HG03342 (cell line): Measurements from ENCODE around the gene TRMT44.

ENCODE experiments used
- ATAC-seq: cut with Tn5 transposase; IDR thresholded peaks from one replicate; pipeline ENCODE4 v1.9.1; 2021; ENCODE audit warnings: mild to moderate bottlenecking, moderate library complexity; ENCODE audit not compliant: unreplicated experiment

Gene TRMT44

DNA sequence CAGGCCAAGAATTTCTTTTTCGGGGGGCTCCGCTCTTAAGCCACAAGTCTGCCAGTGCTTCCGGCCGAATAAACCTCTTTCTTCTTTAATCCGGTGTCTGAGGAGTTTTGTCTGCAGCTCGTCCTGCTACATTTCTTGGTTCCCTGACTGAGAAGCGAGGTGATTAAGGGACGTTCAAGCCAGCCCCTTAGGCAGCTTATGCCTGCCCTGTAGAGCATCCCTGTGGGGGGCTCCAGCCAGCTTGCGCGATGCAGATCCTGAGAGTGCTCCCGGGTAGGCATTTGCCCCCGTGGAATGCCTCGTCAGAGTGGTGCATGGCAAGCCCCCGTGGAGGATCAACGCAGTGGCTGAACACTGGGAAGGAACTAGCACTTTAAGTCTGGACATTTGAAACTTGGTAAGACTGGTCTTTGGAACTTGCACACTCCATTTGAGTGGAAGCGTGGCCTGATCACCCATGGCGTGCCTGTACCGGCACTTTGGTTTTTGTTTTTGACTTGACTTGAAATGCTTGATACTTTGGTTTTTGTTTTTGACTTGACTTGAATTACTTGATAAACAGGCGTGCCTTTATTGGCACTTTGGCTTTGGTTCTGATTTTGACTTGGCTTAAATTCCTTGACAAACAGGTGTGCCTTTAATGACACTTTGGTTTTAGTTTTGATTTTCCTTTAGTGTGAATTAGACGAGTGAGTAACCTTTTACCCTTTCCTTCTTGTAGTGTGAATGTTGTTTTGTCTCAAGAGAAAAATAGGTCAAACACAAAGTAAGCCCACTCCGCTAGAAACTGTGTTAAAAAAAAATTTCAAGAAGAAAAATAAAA lies 6.1 kb upstream of the TRMT44 start:
- no peak for ATAC-seq

GRCh38 chr4:8435656-8436121 lies 4.9 kb upstream of the TRMT44 start:
- peak; percentile 65 for ATAC-seq

DNA sequence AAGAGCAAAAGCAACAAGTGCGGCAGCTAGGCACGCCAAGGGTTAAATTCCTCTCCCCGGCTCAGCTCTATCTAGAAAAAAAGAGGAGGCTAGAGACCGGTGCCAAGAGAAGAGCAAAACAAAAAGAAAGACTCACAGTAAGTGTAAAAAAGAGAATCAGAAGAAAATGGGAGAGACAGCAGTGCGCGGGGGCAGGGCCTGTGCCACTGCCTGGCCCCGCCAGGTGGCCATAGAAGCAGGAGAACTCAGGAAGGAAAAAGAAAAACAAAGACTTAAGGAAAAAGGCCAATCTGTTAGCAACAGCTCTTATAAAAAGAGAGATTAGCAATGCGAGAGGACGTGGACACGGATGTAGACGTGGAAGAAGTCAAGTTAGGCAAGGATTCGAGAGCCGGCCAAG lies 3.3 kb upstream of the TRMT44 start:
- ATAC-seq, result no peak

DNA sequence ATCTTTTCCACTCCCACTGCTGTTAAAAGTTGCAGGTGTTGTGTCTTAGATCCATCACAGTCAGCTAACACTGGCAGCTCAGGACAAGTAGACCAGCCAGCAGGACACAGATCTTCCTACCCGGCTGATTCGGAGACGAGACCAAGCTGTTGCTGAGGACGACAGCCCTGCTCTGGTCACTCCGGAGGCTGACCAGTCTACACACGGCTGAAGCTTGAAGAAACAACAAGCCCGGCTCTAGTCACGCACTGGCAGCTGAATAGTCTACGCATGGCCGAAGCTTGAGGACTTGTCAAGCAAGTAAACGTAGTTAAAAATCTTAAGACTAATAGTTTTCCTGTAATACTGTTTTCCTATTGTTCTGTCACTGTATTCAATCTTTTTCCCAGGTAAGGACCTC lies 1.8 kb upstream of the TRMT44 start:
- no peak for ATAC-seq

GRCh38 chr4:8439168-8439567 lies 1.4 kb upstream of the TRMT44 start:
- no peak for ATAC-seq

DNA sequence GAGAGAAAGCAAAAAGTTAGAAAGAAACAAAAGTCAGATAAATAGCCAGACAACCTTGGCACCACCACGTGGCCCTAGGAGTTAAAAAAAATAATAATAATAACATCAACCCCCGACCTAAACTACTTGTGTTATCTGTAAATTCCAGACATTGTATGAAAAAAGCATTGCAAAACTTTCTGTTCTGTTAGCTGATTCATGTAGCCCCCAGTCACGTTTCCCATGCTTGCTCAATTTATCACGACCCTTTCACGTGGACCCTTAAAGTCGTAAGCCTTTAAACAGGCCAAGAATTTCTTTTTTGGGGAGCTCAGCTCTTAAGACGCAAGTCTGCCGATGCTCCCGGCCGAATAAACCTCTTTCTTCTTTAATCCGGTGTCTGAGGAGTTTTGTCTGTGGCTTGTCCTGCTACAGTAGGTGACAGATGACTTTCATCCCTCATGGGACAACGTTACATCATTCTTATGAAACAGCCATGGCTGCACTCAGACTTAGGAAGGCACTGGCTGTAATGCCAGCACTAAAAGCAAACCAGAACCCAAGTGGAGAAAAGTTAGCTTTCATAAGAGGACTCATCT lies 574 bp upstream of the TRMT44 start:
- ATAC-seq, result peak; percentile 35

DNA sequence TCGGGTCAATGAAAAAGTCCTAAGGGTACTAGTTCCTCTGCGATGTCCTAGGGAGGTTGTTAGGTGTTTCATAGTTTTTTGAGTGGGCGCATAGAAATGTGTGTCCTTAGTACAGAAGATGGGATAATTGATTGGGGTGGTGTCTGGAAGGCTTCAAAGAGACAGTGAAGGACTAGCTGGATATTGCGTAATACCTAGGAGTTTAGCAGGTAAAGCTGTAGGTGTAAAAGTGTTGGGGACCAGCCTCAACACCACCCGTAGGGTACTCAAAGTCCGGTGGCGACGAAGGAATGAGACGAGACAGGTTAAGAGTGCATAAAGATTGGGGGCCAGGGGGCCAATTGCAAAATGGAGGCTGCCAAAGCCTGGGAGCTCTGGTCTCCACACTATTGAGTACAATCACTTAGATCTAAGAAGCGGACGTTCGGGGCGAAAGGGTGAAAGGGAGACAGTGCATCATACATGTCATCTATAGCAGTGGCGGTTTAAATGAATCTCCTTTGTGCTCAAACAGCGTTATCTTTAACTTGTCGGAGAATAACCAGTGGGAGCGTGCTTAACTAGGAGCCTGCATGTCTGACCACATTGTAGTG lies 1.0 kb downstream of the TRMT44 start:
- no peak for ATAC-seq

- no peak for ATAC-seq
These were observed 2.2 kb downstream of the TRMT44 start for GRCh38 chr4:8442596-8443358.

DNA sequence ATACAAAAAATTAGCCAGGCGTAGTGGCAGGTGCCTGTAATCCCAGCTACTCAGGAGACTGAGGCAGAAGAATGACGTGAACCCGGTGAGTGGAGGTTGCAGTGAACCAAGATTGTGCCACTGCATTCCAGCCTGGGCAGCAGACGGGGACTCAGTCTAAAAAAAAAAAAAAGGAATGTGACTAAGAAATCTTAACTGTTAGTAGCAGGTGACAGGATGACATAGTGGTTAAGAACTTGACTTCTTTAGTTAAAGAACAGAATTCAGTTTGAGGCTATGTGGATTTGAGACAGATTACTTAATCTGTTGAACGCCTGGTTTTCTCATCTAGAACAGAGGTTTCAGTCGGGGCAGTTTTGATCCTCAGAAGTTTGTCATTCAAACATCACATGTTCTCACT lies 3.2 kb downstream of the TRMT44 start:
- ATAC-seq, result no peak

DNA sequence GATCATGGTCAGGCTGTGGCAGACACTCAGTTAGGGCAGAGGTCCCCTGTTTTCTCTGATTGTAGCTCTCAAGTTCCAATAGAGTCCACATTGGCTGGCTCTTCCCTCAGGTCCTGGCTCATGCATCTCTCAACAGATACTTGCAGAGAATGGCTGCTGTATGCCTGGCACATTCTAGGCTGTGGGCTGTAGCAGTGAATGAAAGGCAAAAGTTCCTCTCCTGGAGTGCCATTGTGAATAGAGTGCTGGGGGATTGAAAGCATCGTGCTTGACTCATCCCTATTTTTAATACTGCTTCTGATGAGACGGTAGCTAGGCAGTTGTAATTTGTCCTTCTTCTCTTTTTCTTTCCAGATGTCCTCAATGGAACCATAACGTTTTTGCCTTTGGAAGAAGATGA lies 5.5 kb downstream of the TRMT44 start:
- ATAC-seq, result no peak

- no peak for ATAC-seq
These were observed 11.0 kb downstream of the TRMT44 start for GRCh38 chr4:8451440-8452182.

DNA sequence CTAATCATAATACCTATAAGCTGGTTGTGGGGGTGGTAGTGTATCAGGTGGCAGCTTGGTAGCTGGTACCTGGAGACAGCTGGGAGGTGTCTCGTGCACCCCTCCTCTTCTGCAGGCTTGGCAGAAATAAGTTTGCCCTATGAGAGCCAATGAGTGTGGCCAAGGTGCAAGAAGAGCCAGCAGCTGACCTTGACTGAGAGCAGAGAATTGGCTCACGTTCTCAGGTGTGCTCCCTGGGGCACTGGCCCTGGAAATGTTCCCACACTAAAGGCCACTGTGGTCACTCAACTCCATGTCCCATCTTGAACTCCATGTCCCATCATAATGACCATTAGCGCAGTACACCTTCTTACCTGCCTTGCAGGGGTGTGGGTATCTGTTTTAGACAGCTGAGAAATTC lies 13.4 kb downstream of the TRMT44 start:
- ATAC-seq, result no peak

DNA sequence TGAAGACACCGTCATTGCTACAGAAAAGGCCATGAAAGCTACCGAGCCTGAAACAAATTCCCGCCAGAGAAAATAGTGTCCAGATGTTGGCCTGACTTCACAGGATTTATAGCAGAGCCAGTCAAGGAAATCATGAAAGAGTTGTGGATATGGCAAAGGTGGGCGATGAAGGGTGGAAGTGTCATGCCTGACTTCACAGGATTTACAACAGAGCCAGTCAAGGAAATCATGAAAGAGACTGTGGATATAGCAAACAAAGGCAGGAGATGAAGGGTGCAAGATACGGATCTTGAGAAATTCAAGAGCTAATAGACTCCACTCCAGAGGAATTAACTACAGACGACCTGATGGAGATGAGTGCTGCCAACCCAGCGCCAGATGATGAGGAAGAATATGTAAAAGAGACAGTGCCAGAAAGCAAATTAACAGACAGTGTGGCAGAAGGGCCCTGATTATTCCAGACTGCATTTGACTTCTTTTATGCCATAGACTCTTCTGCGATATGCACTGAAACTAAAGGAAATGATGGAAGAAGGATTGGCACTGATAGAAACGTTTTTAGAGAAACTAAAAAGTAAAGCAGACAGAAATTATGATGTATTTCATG lies 17.2 kb downstream of the TRMT44 start:
- no peak for ATAC-seq

GRCh38 chr4:8459867-8460445 lies 19.4 kb downstream of the TRMT44 start:
- no peak for ATAC-seq

- ATAC-seq, result no peak
These were observed 20.5 kb downstream of the TRMT44 start for GRCh38 chr4:8461086-8461485.

DNA sequence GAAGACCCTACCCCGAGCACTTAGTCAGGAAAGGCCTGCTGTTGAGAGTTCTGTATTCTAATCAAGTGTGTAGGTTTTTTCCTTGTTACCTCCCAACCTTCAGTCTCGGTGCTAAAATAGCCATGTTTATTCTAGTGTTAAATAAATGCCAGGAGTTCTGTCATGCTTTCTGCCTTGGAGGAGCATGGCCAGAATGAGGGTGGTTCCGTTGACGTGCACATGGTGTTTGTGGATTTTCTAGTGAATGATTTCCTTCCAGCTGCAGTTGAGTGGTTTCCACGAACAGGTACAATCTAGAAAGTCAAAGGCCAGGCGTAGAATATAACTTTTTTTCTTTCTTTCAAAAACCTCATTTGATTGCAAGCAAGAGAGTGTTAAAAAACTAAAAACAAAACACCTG lies 21.0 kb downstream of the TRMT44 start:
- no peak for ATAC-seq

GRCh38 chr4:8463811-8464210 lies 23.2 kb downstream of the TRMT44 start:
- ATAC-seq, result no peak

- no peak for ATAC-seq
These were observed 23.8 kb downstream of the TRMT44 start for GRCh38 chr4:8464381-8464780.

DNA sequence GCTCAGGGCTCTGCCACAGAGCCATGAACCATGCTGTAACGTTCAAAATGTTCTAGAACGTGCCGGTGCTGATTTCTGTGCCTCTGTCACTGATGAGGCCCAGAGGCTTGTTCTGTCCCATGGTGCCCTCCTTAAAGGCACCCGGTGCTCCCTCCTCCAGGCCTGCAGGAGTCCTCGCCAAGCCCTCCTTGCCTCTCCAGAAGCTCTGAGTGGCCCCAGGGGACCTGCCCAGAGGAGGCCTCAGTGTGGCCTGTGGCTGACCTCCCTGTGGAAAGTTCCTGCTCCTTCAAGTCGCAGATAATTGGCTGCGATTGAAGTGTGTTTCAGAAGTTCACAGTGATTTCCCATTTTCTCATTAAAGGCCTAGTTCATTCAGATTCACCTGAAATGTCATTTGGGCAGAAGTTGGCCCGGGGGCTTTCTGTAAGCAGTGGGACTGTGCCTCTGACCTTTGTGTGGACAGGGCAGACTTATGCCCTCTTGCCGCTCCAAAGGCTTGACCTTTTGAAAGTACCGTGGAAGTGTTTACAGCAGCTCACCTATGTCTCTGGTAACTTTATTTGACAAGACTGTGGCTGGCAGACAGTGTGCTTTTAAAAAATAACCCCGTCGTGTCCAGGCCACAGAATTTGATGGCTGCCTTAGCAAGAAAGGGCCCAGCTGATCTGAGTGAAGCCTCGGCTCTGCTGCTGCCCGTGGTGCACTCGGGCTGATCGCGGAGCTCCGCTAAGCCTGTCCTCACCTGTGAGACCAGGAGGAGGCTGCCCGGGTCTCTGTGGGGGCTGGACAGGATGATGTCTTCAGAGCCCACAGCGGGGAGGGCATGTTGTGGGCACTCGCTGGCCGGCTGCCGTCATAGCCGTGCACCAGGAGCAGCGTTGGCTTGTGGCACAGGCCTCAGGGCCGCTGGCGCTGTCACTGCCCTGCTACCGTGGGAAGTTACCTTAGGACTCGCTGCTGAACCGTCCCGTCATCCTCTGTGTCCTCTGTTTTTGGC lies 25.3 kb downstream of the TRMT44 start:
- ATAC-seq, result no peak
